ENCODE data around the gene CCDC28A.
"Not testable (repeated sequence)": the region's sequence is repeated elsewhere in the genome, so short reads cannot be mapped to it uniquely, and the experiment has no call there.

The CCDC28A gene

GRCh38 chr6:138773177-138774091 lies at the start of gene CCDC28A:
Gene CCDC28A, plus strand, starts transcription at chr6:138773769. Its CDS starts 2,352 bp downstream, at chr6:138776121.
- peak within 1 kb of the TSS; percentile 79 to 85 for H3K4me3 ChIP-seq (replicated peaks in 1 of 2; ENCODE audit: low read depth in 2 of 2, low read length in 2 of 2)
- no peak for TF ChIP-seq CTCF (IDR thresholded peaks at IDR 0.05; ENCODE audit: low read depth, low read length)
- DNase-seq (ENCODE audit: low read depth in 2 of 2), result peak; percentile 95 to 96

GRCh38 chr6:138724015-138724414 lies 49.6 kb upstream of the CCDC28A start:
- no peak for TF ChIP-seq CTCF (IDR thresholded peaks at IDR 0.05; ENCODE audit: low read depth, low read length)
- H3K4me3 ChIP-seq (replicated peaks in 1 of 2; ENCODE audit: low read depth in 2 of 2, low read length in 2 of 2), result no peak overlapping the region
- DNase-seq (ENCODE audit: low read depth in 2 of 2), result peak; percentile 46 to 64

GRCh38 chr6:138726066-138726756 lies 47.4 kb upstream of the CCDC28A start:
- DNase-seq (ENCODE audit: low read depth in 2 of 2), result peak in 1 of 2 donors; percentile 4
- TF ChIP-seq CTCF (IDR thresholded peaks at IDR 0.05; ENCODE audit: low read depth, low read length), result no peak
- no peak overlapping the region for H3K4me3 ChIP-seq (replicated peaks in 1 of 2; ENCODE audit: low read depth in 2 of 2, low read length in 2 of 2)

GRCh38 chr6:138726757-138727097 lies 46.8 kb upstream of the CCDC28A start:
- TF ChIP-seq CTCF (IDR thresholded peaks at IDR 0.05; ENCODE audit: low read depth, low read length), result no peak
- H3K4me3 ChIP-seq (replicated peaks in 1 of 2; ENCODE audit: low read depth in 2 of 2, low read length in 2 of 2), result no peak overlapping the region
- no peak for DNase-seq (ENCODE audit: low read depth in 2 of 2)

GRCh38 chr6:138727182-138727581 lies 46.4 kb upstream of the CCDC28A start:
- peak in 1 of 2 donors; percentile 3 for DNase-seq (ENCODE audit: low read depth in 2 of 2)
- no peak for TF ChIP-seq CTCF (IDR thresholded peaks at IDR 0.05; ENCODE audit: low read depth, low read length)
- H3K4me3 ChIP-seq (replicated peaks in 1 of 2; ENCODE audit: low read depth in 2 of 2, low read length in 2 of 2), result no peak overlapping the region

GRCh38 chr6:138728662-138729061 lies 44.9 kb upstream of the CCDC28A start:
- DNase-seq (ENCODE audit: low read depth in 2 of 2), result no peak
- no peak for TF ChIP-seq CTCF (IDR thresholded peaks at IDR 0.05; ENCODE audit: low read depth, low read length)

GRCh38 chr6:138730037-138730436 lies 43.5 kb upstream of the CCDC28A start:
- H3K4me3 ChIP-seq (replicated peaks in 1 of 2; ENCODE audit: low read depth in 2 of 2, low read length in 2 of 2), result not testable (repeated sequence)

More at GRCh38 chr6:138728662-138729061, 44.9 kb upstream of the CCDC28A start:
- no peak overlapping the region for H3K4me3 ChIP-seq (replicated peaks in 1 of 2; ENCODE audit: low read depth in 2 of 2, low read length in 2 of 2)

More at GRCh38 chr6:138730037-138730436, 43.5 kb upstream of the CCDC28A start:
- DNase-seq (ENCODE audit: low read depth in 2 of 2), result not testable (repeated sequence)

All from cardiac fibroblast (primary cell).